Ovary (tissue), 3 donors: Measurements from ENCODE around the gene FEZF1.

Experiments
- EP300 ChIP-seq: sonication (generic); formaldehyde crosslinking; IDR thresholded peaks from one replicate; pipeline ENCODE4 v1.6.1; 2017; ENCODE audit warnings: antibody characterized with exemption
- TF ChIP-seq, protein P1 (sequence below), 3 donors: fragments of 450-650 bp in 2 of 3; fragments of 200-600 bp in 1 of 3; IDR thresholded peaks; one replicate each; pipeline versions ENCODE4 v1.5.1 to v1.8.0; 2016 to 2022; ENCODE audit warnings: antibody characterized with exemption in 3 of 3, mild to moderate bottlenecking in 1 of 3
- donor health status: DM: no; HTN: no; CAD: no.

DNA sequence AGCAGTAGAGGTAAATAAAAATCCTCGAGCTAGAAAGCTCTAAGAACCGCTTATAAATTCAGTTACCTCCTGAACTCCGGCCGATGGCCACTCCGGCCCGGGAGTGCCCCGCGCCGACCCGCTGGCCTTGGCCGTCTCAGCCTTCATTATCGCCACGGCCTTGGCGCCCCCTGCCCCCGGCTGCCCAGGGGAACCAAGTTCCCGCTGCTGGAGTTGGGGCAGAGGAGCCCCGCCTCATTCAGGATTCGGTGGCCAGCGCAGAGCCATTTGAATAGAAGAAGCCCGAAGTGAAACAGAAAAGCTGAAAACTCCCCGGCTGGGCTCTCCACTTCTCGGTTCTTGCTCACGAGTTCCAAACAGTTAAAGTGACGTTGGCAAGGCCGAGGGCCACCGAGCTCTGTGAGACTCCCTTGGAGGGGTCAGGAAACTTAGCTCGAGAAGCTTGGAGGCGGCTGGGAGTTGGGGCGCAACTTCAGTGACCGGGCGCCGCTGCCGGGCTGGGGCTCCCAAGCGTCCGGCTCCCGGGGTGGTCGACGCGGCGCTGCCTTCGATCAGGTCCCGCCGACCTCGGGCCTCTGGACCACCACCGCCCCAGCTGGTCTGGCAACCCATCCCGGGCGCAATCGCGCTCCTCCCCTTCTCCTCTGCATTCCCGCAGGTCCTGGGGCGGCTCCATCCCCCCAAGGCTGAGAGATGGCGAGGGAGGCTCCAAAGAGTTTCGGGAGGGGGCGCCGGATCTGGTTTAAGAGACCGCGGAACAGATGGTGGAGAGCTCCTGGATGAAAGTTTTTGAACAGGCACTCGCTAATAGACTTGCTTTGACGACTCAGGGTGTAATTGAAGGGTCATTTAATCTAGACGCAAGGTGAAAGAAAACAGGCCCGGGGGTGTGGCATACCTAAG, 5.8 kb upstream of the FEZF1 start:
- TF ChIP-seq, protein P1, sequence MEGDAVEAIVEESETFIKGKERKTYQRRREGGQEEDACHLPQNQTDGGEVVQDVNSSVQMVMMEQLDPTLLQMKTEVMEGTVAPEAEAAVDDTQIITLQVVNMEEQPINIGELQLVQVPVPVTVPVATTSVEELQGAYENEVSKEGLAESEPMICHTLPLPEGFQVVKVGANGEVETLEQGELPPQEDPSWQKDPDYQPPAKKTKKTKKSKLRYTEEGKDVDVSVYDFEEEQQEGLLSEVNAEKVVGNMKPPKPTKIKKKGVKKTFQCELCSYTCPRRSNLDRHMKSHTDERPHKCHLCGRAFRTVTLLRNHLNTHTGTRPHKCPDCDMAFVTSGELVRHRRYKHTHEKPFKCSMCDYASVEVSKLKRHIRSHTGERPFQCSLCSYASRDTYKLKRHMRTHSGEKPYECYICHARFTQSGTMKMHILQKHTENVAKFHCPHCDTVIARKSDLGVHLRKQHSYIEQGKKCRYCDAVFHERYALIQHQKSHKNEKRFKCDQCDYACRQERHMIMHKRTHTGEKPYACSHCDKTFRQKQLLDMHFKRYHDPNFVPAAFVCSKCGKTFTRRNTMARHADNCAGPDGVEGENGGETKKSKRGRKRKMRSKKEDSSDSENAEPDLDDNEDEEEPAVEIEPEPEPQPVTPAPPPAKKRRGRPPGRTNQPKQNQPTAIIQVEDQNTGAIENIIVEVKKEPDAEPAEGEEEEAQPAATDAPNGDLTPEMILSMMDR (IDR thresholded peaks at IDR 0.05) = no peak
- TF ChIP-seq EP300 = no peak
